Measurements from ENCODE around the gene TNIP1.
A peak's percentile ranks its signal among the peaks of the same experiment; 100 is the strongest.

The TNIP1 gene

DNA sequence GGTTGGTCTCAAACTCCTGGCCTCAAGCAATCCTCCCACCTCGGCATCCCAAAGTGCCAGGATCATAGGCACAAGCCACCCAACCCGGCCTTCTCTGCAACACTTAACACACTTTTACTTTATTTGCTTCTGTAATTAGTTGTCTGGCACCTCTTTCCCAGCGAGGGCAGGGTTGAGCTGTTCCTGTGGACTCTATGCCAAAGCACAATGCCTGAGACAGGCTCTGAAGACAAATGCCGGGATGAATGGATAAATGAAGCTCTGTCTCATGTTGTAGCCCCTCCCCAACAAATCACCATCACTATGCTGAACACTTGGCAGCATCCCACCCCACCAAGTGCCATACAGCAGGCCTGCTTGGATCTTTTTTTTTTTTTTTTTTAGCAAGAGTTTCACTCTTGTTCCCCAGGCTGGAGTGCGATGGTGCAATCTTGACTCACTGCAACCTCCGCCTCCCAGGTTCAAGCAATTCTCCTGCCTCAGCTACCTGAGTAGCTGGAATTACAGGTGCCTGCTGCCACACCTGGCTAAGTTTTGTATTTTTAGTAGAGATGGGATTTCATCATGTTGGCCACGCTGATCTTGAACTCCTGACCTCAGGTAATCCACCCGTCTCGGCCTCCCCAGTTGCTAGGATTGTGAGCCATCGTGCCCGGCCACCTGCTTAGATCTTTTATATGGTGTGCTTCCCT lies 39.1 kb downstream of the TNIP1 start:
- H3K36me3 ChIP-seq (ENCODE audit: control insufficient read depth, insufficient read depth, low read length) = peaks cover 28% of the 10 kb centered on the region
- H3K4me3 ChIP-seq (ENCODE audit: low read length) = no peak overlapping the region
- no peak overlapping the region for H3K9ac ChIP-seq (ENCODE audit: low read length)
- H3K9me3 ChIP-seq (ENCODE audit: control insufficient read depth, low read length) = no peaks in the 10 kb centered on the region
- H3K27me3 ChIP-seq (ENCODE audit: control insufficient read depth, insufficient read depth, low read length) = no peaks in the 10 kb centered on the region
- H3K4me1 ChIP-seq (ENCODE audit: control insufficient read depth, insufficient read depth, low read length) = peaks cover 7% of the 10 kb centered on the region

DNA sequence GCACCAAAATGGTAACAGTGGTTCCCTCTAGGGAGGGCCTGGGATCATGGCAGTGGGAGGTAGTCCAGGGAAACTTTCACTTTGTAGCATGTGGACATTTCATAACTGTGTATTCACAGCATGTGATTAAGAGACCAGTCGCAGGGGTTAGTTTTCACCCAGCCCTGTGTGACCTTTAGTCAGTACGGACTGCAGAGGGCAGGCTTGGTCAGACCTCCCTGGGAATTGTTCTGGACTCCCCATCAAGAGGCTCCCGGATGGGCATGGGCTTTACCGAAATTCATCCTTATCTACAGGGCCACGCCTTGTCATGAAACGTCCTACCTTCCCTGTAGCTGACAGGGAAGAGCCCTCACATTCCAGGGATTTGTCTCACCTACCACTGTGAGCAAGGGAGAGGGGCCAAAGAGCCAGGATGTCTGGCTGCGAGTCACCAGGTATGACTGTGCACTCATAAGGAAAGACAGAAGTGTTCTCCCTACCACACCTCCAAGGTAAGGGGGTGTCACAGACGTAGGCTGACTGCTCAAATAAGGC lies 40.6 kb downstream of the TNIP1 start:
- no peaks in the 10 kb centered on the region for H3K27me3 ChIP-seq (ENCODE audit: control insufficient read depth, insufficient read depth, low read length)
- peaks cover 37% of the 10 kb centered on the region for H3K36me3 ChIP-seq (ENCODE audit: control insufficient read depth, insufficient read depth, low read length)
- H3K4me1 ChIP-seq (ENCODE audit: control insufficient read depth, insufficient read depth, low read length) = peaks cover 7% of the 10 kb centered on the region
- H3K9me3 ChIP-seq (ENCODE audit: control insufficient read depth, low read length) = no peaks in the 10 kb centered on the region
- H3K9ac ChIP-seq (ENCODE audit: low read length) = no peak overlapping the region
- no peak overlapping the region for H3K4me3 ChIP-seq (ENCODE audit: low read length)

DNA sequence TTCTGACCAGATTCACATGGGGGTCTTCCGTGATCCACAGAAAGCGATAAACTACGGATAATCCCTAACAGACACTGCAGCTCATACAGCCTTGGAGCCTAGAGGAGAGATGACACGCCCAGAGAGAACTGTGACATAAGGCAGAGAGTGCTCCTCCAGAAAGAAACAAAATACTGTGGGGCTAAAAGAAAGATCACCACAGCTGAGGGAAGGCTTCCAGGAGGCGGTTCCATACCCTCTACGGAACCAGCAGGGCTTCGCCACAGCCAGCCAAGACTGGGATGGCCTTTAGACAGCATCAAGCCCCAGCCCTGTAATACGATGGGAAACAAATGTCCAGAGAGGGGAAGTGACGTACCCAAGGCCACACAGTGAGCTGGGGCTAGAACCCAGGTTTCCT lies 41.2 kb downstream of the TNIP1 start:
- no peak overlapping the region for H3K4me3 ChIP-seq (ENCODE audit: low read length)
- no peaks in the 10 kb centered on the region for H3K9me3 ChIP-seq (ENCODE audit: control insufficient read depth, low read length)
- H3K4me1 ChIP-seq (ENCODE audit: control insufficient read depth, insufficient read depth, low read length) = peaks cover 7% of the 10 kb centered on the region
- H3K9ac ChIP-seq (ENCODE audit: low read length) = no peak overlapping the region
- no peaks in the 10 kb centered on the region for H3K27me3 ChIP-seq (ENCODE audit: control insufficient read depth, insufficient read depth, low read length)
- H3K36me3 ChIP-seq (ENCODE audit: control insufficient read depth, insufficient read depth, low read length) = peaks cover 39% of the 10 kb centered on the region

DNA sequence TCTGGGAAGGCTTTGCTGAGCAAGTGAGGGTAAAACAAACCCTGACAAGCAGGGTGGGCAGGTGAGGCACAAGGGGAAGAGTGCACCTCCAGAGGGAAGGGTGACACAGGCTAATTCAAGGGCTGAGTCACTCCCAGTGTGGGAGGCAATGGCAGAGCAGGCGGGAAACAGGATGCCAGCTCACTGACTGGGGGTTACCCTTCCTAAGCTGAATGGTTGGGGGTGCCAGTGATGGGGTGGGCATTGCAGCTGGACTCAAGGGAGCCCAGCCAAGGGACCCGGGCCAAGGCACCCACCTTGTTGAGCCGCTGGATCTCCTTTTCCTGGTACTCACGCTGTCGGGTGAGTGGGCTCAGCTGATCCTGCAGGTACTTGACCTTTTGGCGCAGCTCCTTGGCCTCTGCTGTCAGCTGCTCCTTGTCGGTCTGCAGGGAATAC lies 42.0 kb downstream of the TNIP1 start:
- Histone ChIP-seq H3K4me1 (ENCODE audit: control insufficient read depth, insufficient read depth, low read length) (peaks cover 7% of the 10 kb centered on the region), H3K9me3 (ENCODE audit: control insufficient read depth, low read length) (no peaks in the 10 kb centered on the region), H3K36me3 (ENCODE audit: control insufficient read depth, insufficient read depth, low read length) (peaks cover 48% of the 10 kb centered on the region), H3K4me3 (ENCODE audit: low read length) (no peak overlapping the region), H3K9ac (ENCODE audit: low read length) (peak overlapping the region; percentile 13), H3K27me3 (ENCODE audit: control insufficient read depth, insufficient read depth, low read length) (no peaks in the 10 kb centered on the region)

DNA sequence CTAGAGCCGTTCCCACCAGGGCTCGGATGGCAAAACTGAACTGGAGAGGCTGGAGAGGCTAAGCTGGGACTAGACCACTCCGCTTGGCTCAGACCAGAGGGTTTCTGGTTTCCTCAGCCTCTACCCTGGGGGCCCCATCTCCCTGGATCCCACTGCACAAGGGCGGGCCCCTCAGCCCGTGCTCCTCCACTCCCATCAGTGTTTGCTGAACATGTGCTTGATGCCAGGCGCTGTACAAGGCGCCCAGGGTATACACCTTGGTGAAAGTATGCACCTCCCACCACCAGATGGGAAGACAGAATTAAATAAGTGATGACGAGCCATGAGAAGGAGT lies 42.5 kb downstream of the TNIP1 start:
- Histone ChIP-seq H3K36me3 (ENCODE audit: control insufficient read depth, insufficient read depth, low read length) (peaks cover 50% of the 10 kb centered on the region), H3K4me1 (ENCODE audit: control insufficient read depth, insufficient read depth, low read length) (peaks cover 7% of the 10 kb centered on the region), H3K9me3 (ENCODE audit: control insufficient read depth, low read length) (no peaks in the 10 kb centered on the region), H3K9ac (ENCODE audit: low read length) (peak overlapping the region; percentile 13), H3K27me3 (ENCODE audit: control insufficient read depth, insufficient read depth, low read length) (no peaks in the 10 kb centered on the region), H3K4me3 (ENCODE audit: low read length) (no peak overlapping the region)

DNA sequence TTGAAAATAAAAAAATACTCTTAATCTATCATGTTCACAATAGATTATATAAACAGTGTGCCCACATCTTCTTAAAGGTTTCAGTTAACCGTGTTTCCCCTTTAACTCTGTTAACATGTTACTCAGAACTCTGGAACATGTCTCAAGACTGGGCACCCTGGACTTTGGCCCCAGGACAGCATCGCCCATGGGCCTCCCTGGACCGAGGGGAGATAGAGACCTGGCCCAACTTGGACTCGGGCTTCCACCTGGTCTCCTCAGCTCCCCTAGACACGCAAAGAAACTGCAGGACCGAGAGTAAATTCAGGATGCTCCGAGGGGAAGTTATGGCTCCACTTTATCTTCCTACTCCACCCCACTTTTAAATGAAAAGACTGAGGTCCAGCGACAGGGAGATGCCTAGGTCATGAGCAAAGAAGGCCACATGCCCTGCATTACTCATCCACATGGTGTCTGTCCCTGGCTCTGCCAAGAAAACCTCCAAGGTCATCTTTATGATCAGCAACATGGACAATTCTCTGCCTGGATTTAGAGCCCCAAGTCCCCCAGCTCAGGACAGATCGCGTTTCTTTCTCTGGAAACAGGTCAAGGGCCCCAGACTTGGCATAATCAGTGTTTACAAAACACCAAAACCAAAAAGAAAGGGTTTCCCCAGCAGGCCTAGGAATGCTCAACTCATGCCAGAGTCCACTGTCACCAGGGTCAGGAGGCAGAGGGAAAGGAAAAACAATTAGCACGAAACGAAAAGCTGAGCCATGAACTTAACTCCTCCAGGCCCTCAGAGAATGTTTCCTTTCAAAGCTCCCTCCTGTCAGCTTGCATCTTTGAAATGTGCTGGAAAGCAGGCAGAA lies 43.0 kb downstream of the TNIP1 start:
- Histone ChIP-seq H3K27me3 (ENCODE audit: control insufficient read depth, insufficient read depth, low read length) (no peaks in the 10 kb centered on the region), H3K9me3 (ENCODE audit: control insufficient read depth, low read length) (no peaks in the 10 kb centered on the region), H3K36me3 (ENCODE audit: control insufficient read depth, insufficient read depth, low read length) (peaks cover 50% of the 10 kb centered on the region), H3K4me3 (ENCODE audit: low read length) (no peak overlapping the region), H3K4me1 (ENCODE audit: control insufficient read depth, insufficient read depth, low read length) (peaks cover 7% of the 10 kb centered on the region), H3K9ac (ENCODE audit: low read length) (peak overlapping the region; percentile 13)

DNA sequence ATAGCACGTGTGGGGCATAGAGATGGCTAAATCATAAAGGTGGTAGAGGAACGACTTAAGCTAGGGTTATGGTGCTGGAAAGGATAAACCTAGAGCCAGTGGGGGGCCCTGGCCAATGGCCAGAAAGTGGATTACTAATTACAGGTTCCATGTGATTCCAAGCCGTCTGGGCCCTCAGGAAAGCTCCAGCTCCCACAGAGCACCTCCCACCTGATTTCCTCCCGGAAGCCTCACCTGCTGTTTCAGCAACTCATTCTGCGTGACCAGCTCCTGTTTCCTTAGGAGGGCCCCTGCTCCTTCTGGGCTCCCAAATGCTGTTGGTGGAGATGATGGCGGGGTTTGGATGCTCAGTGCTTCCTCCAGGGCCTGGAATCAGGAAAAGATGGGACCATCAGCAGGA lies 44.3 kb downstream of the TNIP1 start:
- H3K36me3 ChIP-seq (ENCODE audit: control insufficient read depth, insufficient read depth, low read length) = peaks cover 43% of the 10 kb centered on the region
- peaks cover 7% of the 10 kb centered on the region for H3K4me1 ChIP-seq (ENCODE audit: control insufficient read depth, insufficient read depth, low read length)
- H3K9ac ChIP-seq (ENCODE audit: low read length) = no peak overlapping the region

DNA sequence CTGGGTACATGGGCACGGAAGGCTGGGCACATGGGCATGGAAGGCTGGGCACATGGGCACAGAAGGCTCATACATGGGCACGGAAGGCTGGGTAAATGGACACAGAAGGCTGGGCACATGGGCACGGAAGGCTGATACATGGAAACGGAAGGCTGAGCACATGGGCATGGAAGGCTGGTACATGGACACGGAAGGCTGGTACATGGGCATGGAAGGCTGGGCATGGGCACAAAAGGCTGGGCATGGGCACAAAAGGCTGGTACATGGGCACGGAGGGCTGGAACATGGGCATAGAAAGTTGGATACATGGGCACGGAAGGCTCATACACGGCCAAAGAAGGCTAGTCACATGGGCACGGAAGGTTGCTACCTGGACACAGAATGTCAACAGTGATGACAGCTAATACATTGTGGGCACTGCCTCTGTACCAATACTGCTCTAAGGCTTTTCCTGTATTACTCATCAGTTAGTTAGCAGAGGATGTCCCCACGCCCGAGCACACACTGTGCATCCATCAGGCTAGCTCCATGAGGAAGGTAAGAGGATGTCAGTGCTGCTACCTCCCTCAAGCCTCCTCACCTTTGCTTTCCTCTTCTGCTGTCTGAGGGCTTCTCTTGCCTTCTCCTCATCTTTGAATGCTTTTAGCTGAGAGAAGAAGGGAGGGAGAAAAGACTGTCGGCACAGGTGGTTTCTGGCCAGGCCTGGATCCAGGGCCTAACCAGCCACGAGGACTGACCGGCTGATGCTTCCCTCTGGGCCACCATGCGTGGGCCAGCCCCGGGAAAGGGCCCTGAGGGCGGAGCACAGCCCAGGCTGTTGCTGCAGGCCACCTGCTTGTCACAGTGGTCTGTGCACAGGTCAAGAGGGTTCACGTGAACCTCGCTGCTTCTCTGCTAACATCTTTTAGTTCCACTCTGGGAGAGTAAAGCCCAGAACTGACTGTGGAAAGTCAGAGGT lies 46.1 kb downstream of the TNIP1 start:
- H3K4me3 ChIP-seq (ENCODE audit: low read length) = no peak overlapping the region
- no peak overlapping the region for H3K9ac ChIP-seq (ENCODE audit: low read length)
- H3K4me1 ChIP-seq (ENCODE audit: control insufficient read depth, insufficient read depth, low read length) = peaks cover 16% of the 10 kb centered on the region
- H3K27me3 ChIP-seq (ENCODE audit: control insufficient read depth, insufficient read depth, low read length) = no peaks in the 10 kb centered on the region
- H3K9me3 ChIP-seq (ENCODE audit: control insufficient read depth, low read length) = no peaks in the 10 kb centered on the region
- H3K36me3 ChIP-seq (ENCODE audit: control insufficient read depth, insufficient read depth, low read length) = peaks cover 43% of the 10 kb centered on the region

More for the DNA sequence above, 44.3 kb downstream of the TNIP1 start:
- Histone ChIP-seq H3K9me3 (ENCODE audit: control insufficient read depth, low read length) (no peaks in the 10 kb centered on the region), H3K27me3 (ENCODE audit: control insufficient read depth, insufficient read depth, low read length) (no peaks in the 10 kb centered on the region), H3K4me3 (ENCODE audit: low read length) (no peak overlapping the region)

DNA sequence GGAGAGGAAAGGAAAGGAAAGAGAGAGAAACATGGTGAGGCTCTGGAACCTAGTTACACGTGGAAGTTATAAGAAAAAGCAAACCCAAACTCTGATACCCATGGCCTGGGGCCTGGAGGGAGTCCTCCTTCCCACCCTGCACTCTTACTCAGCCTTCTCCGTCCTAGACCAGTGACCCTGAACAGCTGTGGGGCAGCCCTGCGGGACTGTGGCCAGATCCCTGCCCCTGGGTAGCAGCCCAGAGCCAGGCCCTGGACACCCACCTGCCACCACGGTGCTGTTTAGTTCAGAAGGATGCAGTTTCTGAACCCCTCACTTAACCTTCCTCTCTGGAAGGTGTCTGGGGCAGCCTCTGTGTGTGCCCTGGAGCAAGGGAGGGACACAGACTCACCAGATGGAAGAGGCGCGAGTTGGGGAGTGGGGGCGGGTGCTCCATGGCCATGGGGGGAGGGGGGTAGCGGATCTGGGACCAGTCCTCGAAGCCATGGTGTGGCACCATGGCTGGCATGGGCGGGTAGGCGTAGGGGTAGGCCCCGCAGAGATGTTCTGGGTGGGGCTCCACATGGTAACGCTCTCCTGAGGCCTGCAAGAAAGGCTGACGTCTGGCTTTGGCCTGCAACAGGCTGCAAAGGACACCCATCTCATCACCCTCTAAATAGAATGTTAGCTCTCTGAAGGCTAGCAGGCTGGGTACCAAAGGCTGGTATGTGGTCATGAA lies 47.5 kb downstream of the TNIP1 start:
- Histone ChIP-seq H3K36me3 (ENCODE audit: control insufficient read depth, insufficient read depth, low read length) (peaks cover 42% of the 10 kb centered on the region), H3K4me3 (ENCODE audit: low read length) (no peak overlapping the region), H3K9me3 (ENCODE audit: control insufficient read depth, low read length) (no peaks in the 10 kb centered on the region), H3K4me1 (ENCODE audit: control insufficient read depth, insufficient read depth, low read length) (peaks cover 15% of the 10 kb centered on the region), H3K27me3 (ENCODE audit: control insufficient read depth, insufficient read depth, low read length) (no peaks in the 10 kb centered on the region), H3K9ac (ENCODE audit: low read length) (no peak overlapping the region)

DNA sequence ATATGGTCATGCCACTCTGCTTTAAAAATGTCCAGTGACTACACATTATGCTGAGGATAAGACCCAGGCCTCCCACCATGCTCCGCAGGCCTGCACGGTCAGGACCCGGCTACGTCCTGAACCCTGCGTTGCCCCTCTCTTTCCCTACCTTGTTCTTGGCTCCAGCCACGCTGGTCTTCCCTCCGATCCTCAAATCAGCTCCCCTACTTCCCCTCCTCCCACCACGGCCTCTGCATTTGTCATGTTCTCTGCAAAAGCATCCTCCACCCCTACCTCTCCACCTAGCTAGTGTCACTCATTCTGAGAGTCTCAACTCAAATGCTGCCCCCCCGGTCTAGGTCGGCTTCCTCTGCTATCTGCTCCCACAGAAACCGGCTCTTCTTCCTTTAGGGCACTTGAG lies 49.3 kb downstream of the TNIP1 start:
- Histone ChIP-seq H3K9me3 (ENCODE audit: control insufficient read depth, low read length) (no peaks in the 10 kb centered on the region), H3K9ac (ENCODE audit: low read length) (no peak overlapping the region), H3K27me3 (ENCODE audit: control insufficient read depth, insufficient read depth, low read length) (no peaks in the 10 kb centered on the region), H3K4me1 (ENCODE audit: control insufficient read depth, insufficient read depth, low read length) (peaks cover 10% of the 10 kb centered on the region), H3K36me3 (ENCODE audit: control insufficient read depth, insufficient read depth, low read length) (peaks cover 42% of the 10 kb centered on the region), H3K4me3 (ENCODE audit: low read length) (no peak overlapping the region)

DNA sequence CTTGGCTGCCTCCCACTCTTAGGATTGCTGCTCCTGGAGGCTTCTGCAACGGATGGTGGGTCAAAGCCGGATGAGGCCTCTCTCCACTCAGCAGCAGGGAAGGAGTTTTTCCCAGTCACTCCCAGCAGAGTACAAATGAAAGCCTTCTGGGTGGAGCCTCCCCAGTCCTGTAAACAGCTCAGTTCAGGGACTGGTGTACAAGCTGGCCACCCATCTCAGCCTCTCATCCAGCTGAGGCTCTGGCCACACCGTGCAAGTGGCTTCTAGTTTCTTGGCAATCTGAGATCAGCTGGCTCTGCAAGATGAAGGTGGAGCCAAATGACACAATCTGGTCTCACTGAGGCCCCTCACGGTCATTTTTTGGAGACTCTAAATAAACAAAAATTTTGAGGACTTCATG lies 50.5 kb downstream of the TNIP1 start:
- Histone ChIP-seq H3K4me1 (ENCODE audit: control insufficient read depth, insufficient read depth, low read length) (peaks cover 10% of the 10 kb centered on the region), H3K9me3 (ENCODE audit: control insufficient read depth, low read length) (no peaks in the 10 kb centered on the region), H3K4me3 (ENCODE audit: low read length) (no peak overlapping the region), H3K9ac (ENCODE audit: low read length) (no peak overlapping the region), H3K36me3 (ENCODE audit: control insufficient read depth, insufficient read depth, low read length) (peaks cover 34% of the 10 kb centered on the region), H3K27me3 (ENCODE audit: control insufficient read depth, insufficient read depth, low read length) (no peaks in the 10 kb centered on the region)
